Type B pancreatic cell (in vitro differentiated cells): Measurements from ENCODE around the gene AKR1D1. TPM values are rescaled to one million over a fixed set of nuclear protein-coding genes. Genes with fewer than 3 reads are reported as not detected.
"Not testable (repeated sequence)": the region's sequence is repeated elsewhere in the genome, so short reads cannot be mapped to it uniquely, and the experiment has no call there.

Experiments
- DNase-seq: peaks from one replicate; pipeline ENCODE4 v3.0.0; 2021; ENCODE audit warnings: mixed read lengths; ENCODE audit not compliant: unreplicated experiment; ENCODE audit errors: extremely low spot score
- H3K27ac Mint-ChIP-seq: 2 replicates; pipeline ENCODE4 v1.8.0; 2021; ENCODE audit warnings: mild to moderate bottlenecking, mixed read lengths
- H3K27me3 Mint-ChIP-seq: 2 replicates; pipeline ENCODE4 v1.8.0; 2021; ENCODE audit warnings: mixed read lengths
- H3K36me3 Mint-ChIP-seq: 2 replicates; pipeline ENCODE4 v1.8.0; 2021; ENCODE audit warnings: mixed read lengths
- H3K4me1 Mint-ChIP-seq: one replicate; pipeline ENCODE4 v1.8.0; 2021; ENCODE audit warnings: mixed read lengths; ENCODE audit not compliant: unreplicated experiment
- H3K4me3 Mint-ChIP-seq: 2 replicates; pipeline ENCODE4 v1.8.0; 2021; ENCODE audit warnings: mild to moderate bottlenecking, mixed read lengths
- H3K9me3 Mint-ChIP-seq: 2 replicates; pipeline ENCODE4 v1.8.0; 2021; ENCODE audit warnings: mixed read lengths
- CTCF ChIP-seq: fragments of 200-600 bp; sonication (generic); conservative IDR thresholded peaks from 2 replicates; pipeline ENCODE4 v1.5.0; 2021; ENCODE audit warnings: antibody characterized with exemption, mild to moderate bottlenecking
- total RNA-seq: library from RNA; stranded (reverse); gene quantifications from 2 replicates; pipeline ENCODE4 v1.2.1, GENCODE V29; 2021; ENCODE audit warnings: low replicate concordance

AKR1D1 gene
- total RNA-seq, 1 donor from 2014 or later, result not detected

DNA sequence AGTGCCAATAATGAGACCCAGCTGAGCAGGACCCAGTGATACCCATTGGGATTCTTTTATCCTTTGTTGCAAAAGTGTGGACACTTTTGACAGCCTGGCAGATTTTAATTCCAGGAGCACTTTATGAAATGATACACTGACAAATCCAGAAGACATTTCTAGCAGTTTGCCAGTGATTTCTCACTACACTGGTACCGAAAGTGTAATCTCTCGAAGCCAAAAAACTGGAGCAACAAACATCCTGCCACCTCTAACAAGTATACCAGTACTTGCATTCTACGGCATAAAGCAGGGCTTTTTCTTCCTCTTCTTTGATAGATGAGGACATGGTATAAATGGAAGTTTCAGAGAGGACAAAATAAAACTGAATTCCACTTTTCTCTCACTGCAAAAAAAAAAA is 28.4 kb upstream of the AKR1D1 start:
- Mint-ChIP-seq H3K4me3 (no peak overlapping the region), H3K27me3 (no peaks in the 10 kb centered on the region), H3K36me3 (no peaks in the 10 kb centered on the region), H3K27ac (no peak overlapping the region), H3K4me1 (peaks cover 4% of the 10 kb centered on the region), H3K9me3 (no peaks in the 10 kb centered on the region)
- DNase-seq, result no peak
- no peak for TF ChIP-seq CTCF

DNA sequence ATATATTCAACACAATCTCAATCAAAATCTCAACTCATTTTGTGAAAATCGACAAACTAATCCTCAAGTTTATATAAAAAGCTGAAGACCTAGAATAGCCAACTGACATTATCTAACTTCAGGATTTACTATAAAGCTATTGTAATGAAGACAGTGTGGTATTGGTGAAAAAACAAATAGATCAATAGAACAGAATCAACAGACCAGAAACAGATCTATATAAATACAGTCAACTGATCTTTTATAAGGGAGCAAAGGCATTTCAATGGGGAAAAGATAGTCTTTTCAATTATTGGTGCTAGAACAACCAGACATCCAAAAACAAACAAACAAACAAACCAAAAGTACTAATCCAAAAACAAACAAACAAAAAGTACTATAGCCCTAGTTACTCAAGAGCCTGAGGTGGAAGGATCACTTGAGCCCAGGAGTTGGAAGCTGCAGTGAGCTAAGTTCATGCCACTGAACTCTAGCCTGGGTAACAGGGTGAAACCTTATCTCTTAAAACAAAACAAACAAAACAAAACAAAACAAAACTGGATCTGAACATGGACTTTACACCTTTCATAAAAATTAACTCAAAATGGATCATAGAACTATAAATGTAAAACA is 26.6 kb upstream of the AKR1D1 start:
- no peaks in the 10 kb centered on the region for H3K36me3 Mint-ChIP-seq
- no peak for DNase-seq
- no peak for TF ChIP-seq CTCF
- no peak overlapping the region for H3K27ac Mint-ChIP-seq
- peaks cover 4% of the 10 kb centered on the region for H3K4me1 Mint-ChIP-seq
- no peaks in the 10 kb centered on the region for H3K27me3 Mint-ChIP-seq
- H3K9me3 Mint-ChIP-seq, result no peaks in the 10 kb centered on the region
- no peak overlapping the region for H3K4me3 Mint-ChIP-seq

DNA sequence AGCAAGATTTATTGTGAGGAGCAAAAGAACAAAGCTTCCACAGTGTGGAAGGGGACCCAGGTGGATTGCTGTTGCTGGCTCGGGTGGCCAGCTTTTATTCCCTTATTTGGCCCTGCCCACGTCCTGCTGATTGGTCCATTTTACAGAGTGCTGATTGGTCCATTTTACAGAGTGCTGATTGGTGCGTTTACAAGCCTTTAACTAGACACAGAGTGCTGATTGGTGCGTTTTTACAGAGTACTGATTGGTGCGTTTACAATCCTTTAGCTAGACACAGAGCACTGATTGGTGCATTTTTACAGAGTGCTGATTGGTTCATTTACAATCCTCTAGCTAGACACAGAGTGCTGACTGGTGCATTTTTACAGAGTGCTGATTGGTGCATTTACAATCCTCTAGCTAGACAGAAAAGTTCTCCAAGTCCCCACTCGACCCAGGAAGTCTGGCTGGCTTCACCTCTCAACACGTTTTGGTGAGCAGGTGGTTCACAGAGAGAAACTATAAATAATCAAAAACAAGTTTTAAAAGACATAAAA is 24.5 kb upstream of the AKR1D1 start:
- H3K4me3 Mint-ChIP-seq, H3K4me1 Mint-ChIP-seq, DNase-seq, H3K9me3 Mint-ChIP-seq, H3K27me3 Mint-ChIP-seq, H3K27ac Mint-ChIP-seq, H3K36me3 Mint-ChIP-seq: not testable (repeated sequence)

DNA sequence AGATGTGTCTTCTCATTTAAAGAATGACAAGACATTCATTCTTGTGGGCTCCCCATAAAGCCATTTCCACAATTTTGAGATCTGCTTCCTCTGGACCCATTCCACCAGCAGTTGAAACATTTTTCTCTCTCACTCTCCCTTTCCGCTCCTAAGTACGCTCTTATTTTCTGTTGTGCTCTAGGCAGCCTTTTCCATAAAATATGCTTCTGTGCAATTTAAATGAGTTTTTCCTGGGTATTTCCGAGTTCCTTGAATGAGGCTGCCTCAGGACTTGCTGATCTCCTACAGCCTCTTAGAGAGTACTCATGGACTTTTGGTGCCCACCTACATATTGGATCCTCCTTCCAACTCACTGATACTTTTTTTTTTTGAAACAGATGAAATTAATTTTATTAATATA is 23.6 kb upstream of the AKR1D1 start:
- Mint-ChIP-seq H3K27ac (no peak overlapping the region), H3K4me3 (no peak overlapping the region), H3K27me3 (no peaks in the 10 kb centered on the region), H3K36me3 (no peaks in the 10 kb centered on the region), H3K4me1 (no peaks in the 10 kb centered on the region), H3K9me3 (no peaks in the 10 kb centered on the region)
- no peak for DNase-seq
- TF ChIP-seq CTCF, result no peak

DNA sequence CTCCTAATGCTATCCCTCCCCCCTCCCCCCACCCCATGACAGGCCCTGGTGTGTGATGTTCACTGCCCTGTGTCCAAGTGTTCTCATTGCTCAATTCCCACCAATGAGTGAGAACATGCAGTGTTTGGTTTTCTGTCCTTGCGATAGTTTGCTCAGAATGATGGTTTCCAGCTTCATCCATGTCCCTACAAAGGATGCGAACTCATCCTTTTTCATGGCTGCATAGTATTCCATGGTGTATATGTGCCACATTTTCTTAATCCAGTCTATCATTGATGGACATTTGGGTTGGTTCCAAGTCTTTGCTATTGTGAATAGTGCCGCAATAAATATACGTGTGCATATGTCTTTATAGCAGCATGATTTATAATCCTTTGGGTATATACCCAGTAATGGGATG is 20.6 kb upstream of the AKR1D1 start:
- H3K36me3 Mint-ChIP-seq, H3K27ac Mint-ChIP-seq, H3K4me1 Mint-ChIP-seq, H3K9me3 Mint-ChIP-seq, DNase-seq, H3K27me3 Mint-ChIP-seq, H3K4me3 Mint-ChIP-seq: not testable (repeated sequence)

- no peak for DNase-seq
- TF ChIP-seq CTCF, result no peak
- H3K36me3 Mint-ChIP-seq, result no peaks in the 10 kb centered on the region
- H3K9me3 Mint-ChIP-seq, result no peaks in the 10 kb centered on the region
- H3K4me1 Mint-ChIP-seq, result no peaks in the 10 kb centered on the region
- no peak overlapping the region for H3K4me3 Mint-ChIP-seq
- H3K27ac Mint-ChIP-seq, result no peak overlapping the region
- H3K27me3 Mint-ChIP-seq, result no peaks in the 10 kb centered on the region
Measured at GRCh38 chr7:138063400-138063799, 12.9 kb upstream of the AKR1D1 start.
